SK-N-MC (cell line): ENCODE data around the gene DGKB.

Experiments used
- EZH2 ChIP-seq: fragments of 200-600 bp; sonication (generic); IDR thresholded peaks from one replicate; pipeline ENCODE4 v1.6.1; 2017; ENCODE audit warnings: antibody characterized with exemption
- FOXP2 ChIP-seq: optimal IDR thresholded peaks from 2 replicates; pipeline ENCODE3; 2011; ENCODE audit warnings: mild to moderate bottlenecking, moderate library complexity; ENCODE audit not compliant: insufficient read depth; ENCODE audit errors: extremely low read length, control extremely low read depth
- POLR2AphosphoS5 ChIP-seq: IDR thresholded peaks from 2 replicates; pipeline ENCODE4 v1.6.1; 2012; ENCODE audit warnings: mild to moderate bottlenecking, low read depth, low read length, borderline replicate concordance

- no peak for TF ChIP-seq EZH2
- no peak for TF ChIP-seq POLR2AphosphoS5
- TF ChIP-seq FOXP2, result no peak
Observed at GRCh38 chr7:14861456-14861855, 41.1 kb downstream of the DGKB start.
